ENCODE results near the gene TMEM175. TPM values are rescaled to one million over a fixed set of nuclear protein-coding genes. Genes with fewer than 3 reads are reported as not detected.

Gene TMEM175
- total RNA-seq, 1 donor from 2014 or later: 21.4 TPM

DNA sequence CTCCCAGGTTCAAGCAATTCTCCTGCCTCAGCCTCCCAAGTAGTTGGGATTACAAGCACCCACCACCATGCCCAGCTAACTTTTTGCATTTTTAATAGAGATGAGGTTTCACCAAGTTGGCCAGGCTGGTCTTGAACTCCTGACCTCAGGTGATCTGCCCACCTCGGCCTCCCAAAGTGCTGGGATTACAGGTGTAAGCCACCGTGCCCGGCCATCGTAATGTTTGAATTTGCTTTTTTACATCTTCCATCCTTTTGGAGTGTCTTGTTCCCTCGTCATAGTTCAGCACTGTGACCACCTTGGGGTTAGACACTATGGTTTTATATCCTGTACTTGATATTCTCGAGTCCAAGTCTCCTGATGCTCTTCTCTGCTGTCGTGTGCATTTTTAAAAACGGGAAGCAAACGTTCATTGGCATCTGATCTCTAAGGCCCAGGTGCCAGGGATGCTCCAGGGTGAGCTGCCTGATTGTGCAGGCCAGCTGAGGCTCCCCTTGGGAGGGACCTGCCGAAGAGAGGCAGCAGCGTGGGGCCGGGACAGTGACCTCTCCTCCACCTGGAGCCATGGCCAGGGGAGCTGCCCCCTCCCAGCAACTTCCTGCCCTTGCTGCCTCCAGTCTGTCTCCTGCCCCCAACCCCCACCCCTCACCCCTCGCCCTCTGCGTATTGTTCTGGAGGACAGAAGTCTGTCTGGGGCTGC lies 24.4 kb downstream of the TMEM175 start:
- Mint-ChIP-seq H3K9me3 (no peaks in the 10 kb centered on the region), H3K27ac (no peak overlapping the region), H3K4me3 (no peak overlapping the region), H3K4me1 (ENCODE audit: unreplicated experiment) (no peaks in the 10 kb centered on the region), H3K36me3 (no peaks in the 10 kb centered on the region), H3K27me3 (no peaks in the 10 kb centered on the region)
- TF ChIP-seq, protein P1, sequence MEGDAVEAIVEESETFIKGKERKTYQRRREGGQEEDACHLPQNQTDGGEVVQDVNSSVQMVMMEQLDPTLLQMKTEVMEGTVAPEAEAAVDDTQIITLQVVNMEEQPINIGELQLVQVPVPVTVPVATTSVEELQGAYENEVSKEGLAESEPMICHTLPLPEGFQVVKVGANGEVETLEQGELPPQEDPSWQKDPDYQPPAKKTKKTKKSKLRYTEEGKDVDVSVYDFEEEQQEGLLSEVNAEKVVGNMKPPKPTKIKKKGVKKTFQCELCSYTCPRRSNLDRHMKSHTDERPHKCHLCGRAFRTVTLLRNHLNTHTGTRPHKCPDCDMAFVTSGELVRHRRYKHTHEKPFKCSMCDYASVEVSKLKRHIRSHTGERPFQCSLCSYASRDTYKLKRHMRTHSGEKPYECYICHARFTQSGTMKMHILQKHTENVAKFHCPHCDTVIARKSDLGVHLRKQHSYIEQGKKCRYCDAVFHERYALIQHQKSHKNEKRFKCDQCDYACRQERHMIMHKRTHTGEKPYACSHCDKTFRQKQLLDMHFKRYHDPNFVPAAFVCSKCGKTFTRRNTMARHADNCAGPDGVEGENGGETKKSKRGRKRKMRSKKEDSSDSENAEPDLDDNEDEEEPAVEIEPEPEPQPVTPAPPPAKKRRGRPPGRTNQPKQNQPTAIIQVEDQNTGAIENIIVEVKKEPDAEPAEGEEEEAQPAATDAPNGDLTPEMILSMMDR (conservative IDR thresholded peaks at IDR 0.05): no peak
- no peak for DNase-seq (ENCODE audit: extremely low spot score, unreplicated experiment)

DNA sequence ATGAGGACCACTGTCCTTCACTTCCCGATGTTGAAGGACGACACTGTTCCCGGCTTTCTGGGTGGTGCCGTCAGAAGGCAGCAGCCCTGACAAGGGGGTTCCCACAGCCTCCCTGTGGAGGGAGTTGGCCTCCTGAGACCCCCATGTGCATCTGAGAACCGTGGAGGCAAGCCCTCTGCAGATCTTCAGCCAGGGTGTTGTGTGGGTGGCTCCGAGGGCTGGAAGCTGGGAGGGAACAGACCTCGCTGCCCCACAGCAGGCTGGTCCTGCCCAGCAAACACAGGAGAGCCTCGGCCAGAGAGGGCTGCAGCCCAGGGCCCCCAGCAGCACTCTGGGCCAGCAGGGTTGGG lies 24.9 kb downstream of the TMEM175 start:
- TF ChIP-seq, protein P1 (conservative IDR thresholded peaks at IDR 0.05): no peak
- Mint-ChIP-seq H3K27ac (no peak overlapping the region), H3K4me3 (no peak overlapping the region), H3K27me3 (no peaks in the 10 kb centered on the region), H3K4me1 (ENCODE audit: unreplicated experiment) (no peaks in the 10 kb centered on the region), H3K36me3 (no peaks in the 10 kb centered on the region), H3K9me3 (no peaks in the 10 kb centered on the region)
- DNase-seq (ENCODE audit: extremely low spot score, unreplicated experiment): no peak

DNA sequence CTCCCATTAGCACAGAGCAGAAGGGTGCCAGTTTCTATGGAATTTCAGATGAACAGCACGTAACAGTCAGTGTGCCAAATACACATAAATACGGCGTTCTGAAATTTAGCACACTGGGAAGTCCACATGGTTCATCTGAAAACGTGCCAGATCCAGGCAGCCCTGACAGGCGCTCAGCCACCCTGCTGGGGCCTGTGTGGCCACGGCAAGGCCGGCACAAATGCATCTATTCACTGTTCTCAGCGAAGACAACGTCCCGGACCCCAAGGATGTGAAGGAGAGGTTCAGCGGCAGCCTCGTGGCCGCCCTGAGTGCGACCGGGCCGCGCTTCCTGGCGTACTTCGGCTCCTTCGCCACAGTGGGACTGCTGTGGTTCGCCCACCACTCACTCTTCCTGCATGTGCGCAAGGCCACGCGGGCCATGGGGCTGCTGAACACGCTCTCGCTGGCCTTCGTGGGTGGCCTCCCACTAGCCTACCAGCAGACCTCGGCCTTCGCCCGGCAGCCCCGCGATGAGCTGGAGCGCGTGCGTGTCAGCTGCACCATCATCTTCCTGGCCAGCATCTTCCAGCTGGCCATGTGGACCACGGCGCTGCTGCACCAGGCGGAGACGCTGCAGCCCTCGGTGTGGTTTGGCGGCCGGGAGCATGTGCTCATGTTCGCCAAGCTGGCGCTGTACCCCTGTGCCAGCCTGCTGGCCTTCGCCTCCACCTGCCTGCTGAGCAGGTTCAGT lies 25.5 kb downstream of the TMEM175 start:
- no peaks in the 10 kb centered on the region for H3K4me1 Mint-ChIP-seq (ENCODE audit: unreplicated experiment)
- H3K27me3 Mint-ChIP-seq: no peaks in the 10 kb centered on the region
- no peaks in the 10 kb centered on the region for H3K9me3 Mint-ChIP-seq
- no peak overlapping the region for H3K27ac Mint-ChIP-seq
- TF ChIP-seq, protein P1 (conservative IDR thresholded peaks at IDR 0.05): no peak
- no peak for DNase-seq (ENCODE audit: extremely low spot score, unreplicated experiment)
- no peaks in the 10 kb centered on the region for H3K36me3 Mint-ChIP-seq
- no peak overlapping the region for H3K4me3 Mint-ChIP-seq

DNA sequence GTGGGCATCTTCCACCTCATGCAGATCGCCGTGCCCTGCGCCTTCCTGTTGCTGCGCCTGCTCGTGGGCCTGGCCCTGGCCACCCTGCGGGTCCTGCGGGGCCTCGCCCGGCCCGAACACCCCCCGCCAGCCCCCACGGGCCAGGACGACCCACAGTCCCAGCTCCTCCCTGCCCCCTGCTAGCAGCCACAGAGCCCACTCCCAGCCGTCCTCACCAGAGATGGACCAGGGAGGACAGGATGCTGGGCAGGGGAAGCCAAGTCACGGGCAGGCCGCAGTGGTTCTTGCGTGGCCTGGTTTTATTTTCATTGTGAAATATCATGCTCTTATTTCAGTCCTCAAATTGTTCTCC lies 26.0 kb downstream of the TMEM175 start:
- no peaks in the 10 kb centered on the region for H3K4me1 Mint-ChIP-seq (ENCODE audit: unreplicated experiment)
- DNase-seq (ENCODE audit: extremely low spot score, unreplicated experiment): no peak
- no peak overlapping the region for H3K4me3 Mint-ChIP-seq
- TF ChIP-seq, protein P1 (conservative IDR thresholded peaks at IDR 0.05): no peak
- H3K9me3 Mint-ChIP-seq: no peaks in the 10 kb centered on the region
- H3K27ac Mint-ChIP-seq: no peak overlapping the region
- no peaks in the 10 kb centered on the region for H3K36me3 Mint-ChIP-seq
- no peaks in the 10 kb centered on the region for H3K27me3 Mint-ChIP-seq

DNA sequence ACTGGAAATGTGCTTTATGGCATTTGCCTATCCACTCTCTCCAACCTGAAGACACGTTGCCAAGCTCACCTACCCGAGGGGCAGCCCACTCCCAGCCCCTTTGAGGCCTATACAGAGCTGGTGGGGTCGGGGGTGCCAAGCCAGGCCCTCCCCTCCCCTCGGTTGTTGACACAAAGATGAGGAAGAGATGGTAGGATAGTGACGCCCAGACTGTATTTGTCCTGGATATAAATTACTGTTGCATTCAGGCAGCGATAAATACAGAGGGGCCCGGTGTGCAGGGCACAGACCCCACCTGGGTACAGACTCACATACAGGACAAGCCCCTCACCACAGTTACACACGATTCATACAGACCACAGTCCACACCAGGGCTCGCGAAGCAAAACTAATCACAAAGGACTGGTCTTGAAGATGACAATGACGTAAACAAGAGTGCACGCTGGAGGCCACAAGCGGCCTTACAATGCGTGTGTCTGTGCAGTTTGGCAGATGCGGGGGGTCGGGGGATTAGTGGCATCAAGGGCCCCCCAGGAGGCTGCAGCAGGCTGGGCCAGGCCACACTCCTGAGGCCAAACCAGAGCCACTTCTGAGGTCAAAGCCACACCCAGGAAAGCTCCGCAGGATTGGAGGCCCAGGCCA lies 26.6 kb downstream of the TMEM175 start:
- H3K27ac Mint-ChIP-seq: no peak overlapping the region
- no peak for DNase-seq (ENCODE audit: extremely low spot score, unreplicated experiment)
- H3K4me3 Mint-ChIP-seq: no peak overlapping the region
- no peaks in the 10 kb centered on the region for H3K27me3 Mint-ChIP-seq
- no peaks in the 10 kb centered on the region for H3K9me3 Mint-ChIP-seq
- H3K4me1 Mint-ChIP-seq (ENCODE audit: unreplicated experiment): no peaks in the 10 kb centered on the region
- H3K36me3 Mint-ChIP-seq: no peaks in the 10 kb centered on the region
- TF ChIP-seq, protein P1 (conservative IDR thresholded peaks at IDR 0.05): no peak

Data from type B pancreatic cell (in vitro differentiated cells).